ENCODE data around the gene HP. TPM values are rescaled to one million over a fixed set of nuclear protein-coding genes. Genes with fewer than 3 reads are reported as not detected.

Gene HP
- total RNA-seq, 1 experiment from 2014 or later, result not detected

DNA sequence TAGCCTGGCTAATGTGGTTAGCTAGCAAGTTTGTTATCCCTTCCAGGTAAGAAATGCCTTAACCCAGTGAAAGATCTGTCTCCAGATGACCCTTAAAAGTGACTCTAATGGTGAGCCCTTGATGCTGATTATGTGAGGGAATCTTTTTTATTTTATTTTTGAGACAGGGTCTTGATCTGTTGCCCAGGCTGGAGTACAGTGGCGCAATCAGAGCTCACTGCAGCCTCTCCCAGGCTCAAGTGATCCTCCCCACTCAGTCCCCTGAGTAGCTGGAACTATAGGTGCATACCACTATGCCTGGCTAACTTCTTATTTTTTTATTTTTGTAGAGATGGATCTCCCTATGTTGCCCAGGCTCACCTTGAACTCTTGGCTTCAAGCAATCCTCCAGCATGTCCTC is 10.8 kb upstream of the HP start:
- intact Hi-C loops (cut with micrococcal nuclease; ENCODE audit: unreplicated experiment), result no loop called here
- TF ChIP-seq, protein P1, sequence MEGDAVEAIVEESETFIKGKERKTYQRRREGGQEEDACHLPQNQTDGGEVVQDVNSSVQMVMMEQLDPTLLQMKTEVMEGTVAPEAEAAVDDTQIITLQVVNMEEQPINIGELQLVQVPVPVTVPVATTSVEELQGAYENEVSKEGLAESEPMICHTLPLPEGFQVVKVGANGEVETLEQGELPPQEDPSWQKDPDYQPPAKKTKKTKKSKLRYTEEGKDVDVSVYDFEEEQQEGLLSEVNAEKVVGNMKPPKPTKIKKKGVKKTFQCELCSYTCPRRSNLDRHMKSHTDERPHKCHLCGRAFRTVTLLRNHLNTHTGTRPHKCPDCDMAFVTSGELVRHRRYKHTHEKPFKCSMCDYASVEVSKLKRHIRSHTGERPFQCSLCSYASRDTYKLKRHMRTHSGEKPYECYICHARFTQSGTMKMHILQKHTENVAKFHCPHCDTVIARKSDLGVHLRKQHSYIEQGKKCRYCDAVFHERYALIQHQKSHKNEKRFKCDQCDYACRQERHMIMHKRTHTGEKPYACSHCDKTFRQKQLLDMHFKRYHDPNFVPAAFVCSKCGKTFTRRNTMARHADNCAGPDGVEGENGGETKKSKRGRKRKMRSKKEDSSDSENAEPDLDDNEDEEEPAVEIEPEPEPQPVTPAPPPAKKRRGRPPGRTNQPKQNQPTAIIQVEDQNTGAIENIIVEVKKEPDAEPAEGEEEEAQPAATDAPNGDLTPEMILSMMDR (conservative IDR thresholded peaks at IDR 0.05), result no peak
- TF ChIP-seq EZH2 (IDR thresholded peaks at IDR 0.05; ENCODE audit: low read depth), result no peak
- Histone ChIP-seq H4K20me1 (ENCODE audit: insufficient read depth) (no peaks in the 10 kb centered on the region), H3K27me3 (ENCODE audit: insufficient read depth, low read depth) (0 out of 2 replicates have a peak, but pooled peaks cover 2% of the 10 kb centered on the region), H3K4me3 (no peak overlapping the region), H3K36me3 (ENCODE audit: low read depth) (no peaks in the 10 kb centered on the region), H3K27ac (no peak overlapping the region), H3K4me1 (replicated peaks; ENCODE audit: insufficient read depth) (no peaks in the 10 kb centered on the region), H3K79me2 (ENCODE audit: low read depth) (no peaks in the 10 kb centered on the region), H2AFZ (no peak overlapping the region), H3F3A (ENCODE audit: insufficient read depth, low read depth) (no peaks in the 10 kb centered on the region), H3K4me2 (no peak overlapping the region), H3K9me3 (ENCODE audit: insufficient read depth, low read depth) (no peaks in the 10 kb centered on the region; the same call in 1 of the 2 replicates), H3K9me2 (ENCODE audit: insufficient read depth) (no peaks in the 10 kb centered on the region)
- BruUV-seq (replicated peaks), result no TSS peak
- no peak for DNase-seq
- ChIA-PET CTCF (no interaction called here), POLR2A (ENCODE audit: unreplicated experiment) (no interaction called here)

DNA sequence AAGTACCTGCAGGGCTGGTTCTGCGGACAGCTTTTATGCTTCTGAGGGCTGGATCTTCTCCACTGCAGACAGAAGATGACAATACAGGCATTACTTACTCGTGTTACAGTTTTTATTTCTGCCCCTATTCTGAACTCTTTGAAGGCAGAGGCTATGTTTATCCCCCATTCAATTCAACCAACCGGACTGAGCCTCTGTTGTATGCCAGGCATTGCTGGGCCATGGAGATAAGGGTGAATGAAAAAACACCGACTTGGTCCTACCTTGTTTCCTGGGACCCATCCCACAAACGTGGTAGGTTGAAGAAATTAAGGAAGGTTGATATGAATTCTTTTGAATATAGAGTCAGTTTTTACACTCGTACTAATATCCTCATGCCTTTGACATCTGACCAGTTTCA is 10.0 kb upstream of the HP start:
- Histone ChIP-seq H3K4me3 (no peak overlapping the region), H2AFZ (no peak overlapping the region), H3F3A (ENCODE audit: insufficient read depth, low read depth) (no peaks in the 10 kb centered on the region), H3K36me3 (ENCODE audit: low read depth) (no peaks in the 10 kb centered on the region), H3K4me1 (replicated peaks; ENCODE audit: insufficient read depth) (no peaks in the 10 kb centered on the region), H3K4me2 (no peak overlapping the region), H3K9me3 (ENCODE audit: insufficient read depth, low read depth) (peaks cover 4% of the 10 kb centered on the region; the same call in 1 of the 2 replicates), H3K79me2 (ENCODE audit: low read depth) (no peaks in the 10 kb centered on the region), H3K27me3 (ENCODE audit: insufficient read depth, low read depth) (0 out of 2 replicates have a peak, but pooled peaks cover 2% of the 10 kb centered on the region), H3K9me2 (ENCODE audit: insufficient read depth) (no peaks in the 10 kb centered on the region), H3K27ac (no peak overlapping the region), H4K20me1 (ENCODE audit: insufficient read depth) (no peaks in the 10 kb centered on the region)
- intact Hi-C loops (cut with micrococcal nuclease; ENCODE audit: unreplicated experiment), result no loop called here
- DNase-seq, result no peak
- ChIA-PET POLR2A (ENCODE audit: unreplicated experiment) (no interaction called here), CTCF (no interaction called here)
- TF ChIP-seq EZH2 (IDR thresholded peaks at IDR 0.05; ENCODE audit: low read depth), result no peak
- TF ChIP-seq, protein P1 (conservative IDR thresholded peaks at IDR 0.05), result no peak
- no TSS peak for BruUV-seq (replicated peaks)

DNA sequence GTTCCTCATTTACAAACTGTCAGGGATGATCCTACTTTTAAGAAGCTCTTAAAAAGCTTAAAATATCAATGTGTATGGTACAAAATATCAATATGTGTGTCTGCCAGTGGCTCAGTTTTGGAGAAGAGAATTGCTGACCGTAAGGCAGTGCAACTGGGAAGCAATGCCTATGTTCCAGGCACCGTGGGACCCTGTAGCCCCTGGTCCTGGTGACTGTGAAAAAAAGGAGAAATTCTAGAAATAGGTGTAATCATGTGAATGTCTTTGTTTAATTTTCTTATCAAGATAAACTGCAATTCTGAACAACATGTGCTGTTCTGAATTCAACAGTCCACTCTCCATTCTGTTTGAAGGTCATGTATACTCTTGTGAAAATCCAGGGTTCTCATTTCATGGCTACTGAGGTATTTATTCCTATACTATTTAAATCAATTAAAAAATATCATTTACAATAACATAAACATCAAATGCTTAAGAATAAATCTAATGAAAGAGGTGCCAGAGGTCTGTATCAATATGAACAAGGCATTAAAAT is 9.4 kb upstream of the HP start:
- Histone ChIP-seq H3K9me3 (ENCODE audit: insufficient read depth, low read depth) (peaks cover 4% of the 10 kb centered on the region; the same call in 1 of the 2 replicates), H3K79me2 (ENCODE audit: low read depth) (no peaks in the 10 kb centered on the region), H3K4me1 (replicated peaks; ENCODE audit: insufficient read depth) (no peaks in the 10 kb centered on the region), H3F3A (ENCODE audit: insufficient read depth, low read depth) (no peaks in the 10 kb centered on the region), H3K4me2 (no peak overlapping the region), H4K20me1 (ENCODE audit: insufficient read depth) (no peaks in the 10 kb centered on the region), H3K27ac (no peak overlapping the region), H3K27me3 (ENCODE audit: insufficient read depth, low read depth) (0 out of 2 replicates have a peak, but pooled peaks cover 2% of the 10 kb centered on the region), H2AFZ (no peak overlapping the region), H3K36me3 (ENCODE audit: low read depth) (no peaks in the 10 kb centered on the region), H3K4me3 (no peak overlapping the region), H3K9me2 (ENCODE audit: insufficient read depth) (no peaks in the 10 kb centered on the region)
- BruUV-seq (replicated peaks), result no TSS peak
- no peak for DNase-seq
- ChIA-PET POLR2A (ENCODE audit: unreplicated experiment) (no interaction called here), CTCF (no interaction called here)
- intact Hi-C loops (cut with micrococcal nuclease; ENCODE audit: unreplicated experiment), result no loop called here
- no peak for TF ChIP-seq EZH2 (IDR thresholded peaks at IDR 0.05; ENCODE audit: low read depth)
- TF ChIP-seq, protein P1 (conservative IDR thresholded peaks at IDR 0.05), result no peak

Measured in PC-9 (cell line).